ENCODE measurements around the gene FOXP4.
A peak's percentile ranks its signal among the peaks of the same experiment; 100 is the strongest.

The FOXP4 gene

DNA sequence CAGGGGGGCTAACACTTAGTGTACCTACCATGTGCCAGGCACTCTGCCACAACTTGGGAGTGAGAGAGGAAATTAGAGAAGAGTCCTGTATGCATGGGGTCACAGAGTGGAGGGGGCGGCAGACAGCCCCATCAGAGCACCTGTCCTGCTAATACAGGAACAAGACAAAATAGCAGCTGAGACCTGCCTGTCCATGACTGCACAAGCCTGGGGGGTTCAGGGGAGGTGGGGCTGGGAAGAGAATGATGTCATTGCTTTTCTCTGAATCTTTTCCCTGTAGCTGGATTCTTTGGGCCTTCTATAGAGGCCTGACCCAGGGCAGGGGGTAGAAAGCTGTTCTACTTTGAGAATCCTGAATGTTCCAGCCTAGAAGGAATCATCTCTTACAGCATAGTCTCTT lies 37.4 kb downstream of the FOXP4 start:
- no peak for DNase-seq (ENCODE audit: low read depth)

DNA sequence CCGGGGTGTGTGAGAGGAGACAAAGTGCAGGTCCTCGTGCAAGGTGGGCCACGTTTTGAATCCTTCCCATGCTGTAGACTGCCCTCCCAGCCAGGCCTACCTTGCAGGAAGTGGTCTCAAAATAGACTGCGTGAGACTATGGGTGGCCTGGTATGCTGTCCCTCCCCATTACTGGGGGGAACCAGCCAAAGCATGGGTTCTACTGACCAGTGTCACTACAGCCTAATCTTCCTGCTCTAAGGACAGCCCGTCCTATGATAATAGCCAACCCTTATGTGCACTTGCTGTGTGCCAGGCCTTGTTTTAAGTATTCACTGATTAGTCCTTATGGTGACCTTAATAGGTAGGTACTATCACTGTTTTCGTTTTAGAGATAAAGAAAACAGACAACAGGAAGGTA lies 38.0 kb downstream of the FOXP4 start:
- DNase-seq (ENCODE audit: low read depth): no peak

DNA sequence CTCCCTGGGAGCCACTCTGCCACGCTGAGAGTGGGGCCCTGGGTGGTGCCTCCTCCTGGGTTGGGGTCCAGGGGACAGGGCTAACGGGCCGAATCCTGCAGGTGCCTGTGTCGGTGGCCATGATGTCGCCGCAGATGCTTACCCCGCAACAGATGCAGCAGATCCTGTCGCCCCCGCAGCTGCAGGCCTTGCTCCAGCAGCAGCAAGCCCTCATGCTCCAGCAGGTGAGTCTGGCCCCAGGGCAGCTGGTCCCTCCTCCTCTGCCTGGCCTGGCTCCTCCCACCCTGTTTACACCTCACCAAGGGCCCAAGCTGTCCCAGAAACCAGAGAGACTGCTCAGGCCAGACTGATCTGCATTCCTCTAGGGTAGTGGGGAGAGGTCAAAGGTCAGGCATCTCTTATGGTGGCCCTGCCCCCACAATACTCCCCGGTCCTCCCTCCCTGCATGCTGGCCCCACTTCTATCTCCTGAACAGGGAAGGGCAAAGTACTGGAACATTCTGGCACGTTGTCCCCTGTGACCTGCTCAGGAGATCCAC lies 38.6 kb downstream of the FOXP4 start:
- no peak for DNase-seq (ENCODE audit: low read depth)

DNA sequence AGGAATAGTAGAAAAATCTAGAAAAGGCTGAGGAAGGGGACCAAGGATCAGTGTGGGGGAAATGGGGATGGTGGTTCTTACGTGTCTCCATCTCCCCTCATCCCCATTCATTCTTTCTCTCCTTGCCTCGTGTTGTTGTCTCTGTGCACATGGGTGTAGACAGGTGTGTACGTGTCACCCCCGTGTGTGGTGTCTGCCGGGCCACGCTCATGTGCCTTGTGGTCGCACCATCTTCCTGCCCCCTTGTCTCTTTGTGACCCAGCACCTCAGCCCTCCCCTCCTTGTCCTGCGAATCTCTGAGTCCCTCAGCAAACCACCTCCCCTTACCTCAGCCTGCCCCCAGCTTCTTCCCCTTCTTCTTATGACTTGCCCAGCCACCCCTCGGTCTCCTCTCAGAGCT lies 39.4 kb downstream of the FOXP4 start:
- DNase-seq (ENCODE audit: low read depth): no peak

DNA sequence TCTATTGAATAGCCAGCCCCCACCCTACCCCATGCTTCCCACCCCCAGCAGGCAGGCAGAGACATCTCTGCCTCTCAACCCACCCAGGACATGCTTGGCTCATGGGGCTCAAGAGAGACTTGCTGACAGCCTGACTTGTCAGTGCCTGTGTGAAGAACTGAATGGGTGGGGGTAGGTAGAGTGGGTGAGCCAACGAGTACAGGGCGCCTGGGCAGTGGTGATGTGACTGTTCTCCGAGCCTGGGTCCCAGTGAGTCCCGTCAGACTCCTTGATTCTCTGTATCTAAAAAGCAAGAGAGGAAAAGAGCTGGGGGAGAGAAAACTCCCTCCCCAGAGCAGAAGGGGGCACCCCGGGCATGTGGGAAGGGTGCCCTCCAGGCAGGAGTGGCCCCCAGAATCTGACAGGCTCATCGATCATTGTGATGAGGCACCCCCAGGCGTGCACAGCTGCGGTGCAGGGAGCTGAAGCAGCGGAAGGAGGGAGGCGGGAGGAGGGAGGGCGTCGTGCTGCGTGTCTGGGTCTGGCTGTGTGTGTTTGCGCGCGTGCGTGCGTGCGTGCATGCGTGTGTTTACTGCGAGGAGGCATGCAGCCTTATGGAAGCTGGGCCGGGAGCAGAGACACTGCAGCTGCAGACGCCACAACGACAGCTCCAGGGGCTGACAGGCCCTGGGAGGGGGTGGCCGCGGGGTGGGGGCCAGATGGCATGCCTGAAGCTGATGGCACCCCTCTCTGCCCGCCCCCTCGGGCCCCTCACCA lies 40.2 kb downstream of the FOXP4 start:
- no peak for DNase-seq (ENCODE audit: low read depth)

DNA sequence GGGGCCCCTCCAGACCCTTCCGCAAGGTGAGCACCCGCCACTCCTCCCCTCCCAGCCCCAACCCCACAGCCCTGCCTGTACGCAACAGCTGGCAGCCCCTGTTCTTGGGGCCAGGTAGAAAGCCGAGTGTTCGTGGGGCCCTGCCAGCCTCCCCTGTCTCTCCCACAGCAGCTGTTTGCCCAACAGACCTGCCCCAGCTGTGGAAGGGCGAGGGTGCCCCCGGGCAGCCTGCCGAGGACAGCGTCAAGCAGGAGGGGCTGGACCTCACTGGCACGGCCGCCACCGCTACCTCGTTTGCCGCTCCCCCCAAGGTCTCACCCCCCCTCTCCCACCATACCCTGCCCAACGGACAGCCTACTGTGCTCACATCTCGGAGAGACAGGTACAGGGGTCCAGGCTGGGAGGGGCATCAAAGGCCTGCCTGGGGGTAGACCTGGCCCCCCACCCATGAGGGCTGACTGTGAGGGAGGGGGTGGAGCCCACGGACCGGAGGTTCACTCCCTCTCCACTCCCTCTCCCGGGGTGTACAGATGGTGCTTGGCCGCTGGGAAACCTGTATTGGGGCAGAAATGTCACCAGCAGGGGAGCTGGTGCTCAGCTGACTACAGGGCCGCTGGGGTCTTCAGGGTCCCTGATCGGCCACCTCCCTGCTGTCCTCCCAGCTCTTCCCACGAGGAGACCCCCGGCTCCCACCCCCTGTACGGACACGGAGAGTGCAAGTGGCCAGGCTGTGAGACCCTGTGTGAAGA lies 41.1 kb downstream of the FOXP4 start:
- DNase-seq (ENCODE audit: low read depth): no peak

DNA sequence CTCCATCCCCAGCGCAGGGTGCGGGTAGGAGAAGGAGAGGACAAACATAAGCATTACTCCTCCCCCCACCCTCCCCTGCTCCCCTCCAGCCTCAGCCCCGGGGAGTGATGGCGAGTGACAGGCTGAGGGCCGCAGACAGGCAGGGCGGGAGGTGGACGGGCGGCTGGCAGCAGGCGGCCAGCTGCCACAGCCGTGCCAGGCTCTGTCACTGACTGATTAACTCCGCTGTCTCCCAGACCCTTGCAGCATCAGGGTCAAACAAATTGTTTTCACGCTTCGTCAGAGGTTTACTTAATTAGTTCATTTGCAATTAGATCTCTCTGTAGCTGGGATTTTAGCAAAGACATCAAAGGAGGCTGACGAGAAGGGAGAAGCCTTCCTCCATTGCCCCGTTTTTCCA lies 41.9 kb downstream of the FOXP4 start:
- DNase-seq (ENCODE audit: low read depth): no peak

DNA sequence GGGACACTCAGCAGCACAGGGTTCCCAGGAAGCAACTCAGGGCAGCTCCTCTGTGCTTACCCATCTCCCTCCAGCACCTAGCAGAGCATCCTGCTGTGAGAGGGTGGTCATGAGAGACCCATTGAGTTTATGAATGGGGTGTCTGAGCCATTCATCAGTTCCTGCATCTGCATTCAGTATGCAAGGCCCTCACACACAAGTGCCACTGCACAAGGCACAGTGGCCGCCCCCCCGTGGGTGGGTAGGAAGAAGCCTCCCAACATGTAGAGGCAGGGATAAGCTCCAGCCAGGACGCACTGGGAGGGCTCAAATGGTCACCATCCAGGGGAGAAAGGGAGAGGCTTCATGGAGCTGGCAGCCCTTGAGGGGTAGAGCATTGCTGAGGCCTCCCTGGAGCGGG lies 43.0 kb downstream of the FOXP4 start:
- no peak for DNase-seq (ENCODE audit: low read depth)

DNA sequence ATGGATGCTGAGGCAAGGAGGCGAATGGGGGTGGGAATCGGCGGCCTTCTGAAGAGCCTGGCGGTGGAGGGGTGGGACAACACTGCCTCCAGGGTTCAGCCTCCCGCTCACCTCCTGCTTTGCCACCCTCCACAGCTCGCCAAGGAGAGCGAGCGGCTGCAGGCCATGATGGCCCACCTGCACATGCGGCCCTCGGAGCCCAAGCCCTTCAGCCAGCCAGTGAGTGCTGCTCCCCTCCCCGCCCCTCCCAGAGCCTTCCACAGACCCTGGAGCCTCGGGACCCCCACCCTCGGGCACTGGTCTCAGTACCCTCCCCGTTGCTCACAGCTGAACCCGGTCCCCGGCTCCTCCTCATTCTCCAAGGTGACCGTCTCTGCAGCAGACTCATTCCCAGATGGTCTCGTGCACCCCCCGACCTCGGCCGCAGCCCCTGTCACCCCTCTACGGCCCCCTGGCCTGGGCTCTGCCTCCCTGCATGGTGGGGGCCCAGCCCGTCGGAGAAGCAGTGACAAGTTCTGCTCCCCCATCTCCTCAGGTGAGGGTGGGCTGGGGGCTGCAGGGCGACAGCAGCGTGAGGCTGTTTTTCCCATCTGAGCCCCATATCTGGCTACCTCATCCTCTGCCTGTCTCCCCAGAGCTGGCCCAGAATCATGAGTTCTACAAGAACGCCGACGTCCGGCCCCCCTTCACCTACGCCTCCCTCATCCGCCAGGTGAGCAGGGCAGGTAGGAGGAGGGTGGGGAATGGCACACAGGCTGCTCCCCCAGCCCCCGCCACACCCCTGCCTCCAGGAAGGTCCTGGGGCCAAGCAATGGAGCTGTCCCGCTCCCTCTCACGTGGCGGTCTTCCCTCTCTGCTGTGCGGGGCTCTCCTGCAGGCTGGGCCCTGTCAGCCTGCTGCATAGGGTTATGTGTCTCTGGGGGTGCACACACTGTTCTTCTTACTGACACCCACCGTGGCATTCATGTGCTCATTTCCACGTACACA lies 43.7 kb downstream of the FOXP4 start:
- no peak for DNase-seq (ENCODE audit: low read depth)

DNA sequence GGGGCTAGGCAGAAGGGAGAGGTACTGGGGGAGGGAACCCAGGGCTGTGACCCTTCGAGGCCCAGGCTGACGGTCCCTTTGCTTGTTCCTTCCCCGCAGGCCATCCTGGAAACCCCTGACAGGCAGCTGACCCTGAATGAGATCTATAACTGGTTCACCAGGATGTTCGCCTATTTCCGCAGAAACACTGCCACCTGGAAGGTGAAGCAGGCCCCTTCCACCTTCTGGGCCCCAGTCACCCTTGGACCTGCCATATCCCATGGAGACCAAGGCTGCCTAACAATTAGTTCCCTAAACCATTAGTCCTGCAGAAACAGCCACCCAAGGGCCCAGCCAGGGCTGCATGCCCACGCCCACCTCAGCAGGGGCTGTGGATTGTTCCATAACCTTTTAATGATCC lies 44.9 kb downstream of the FOXP4 start:
- no peak for DNase-seq (ENCODE audit: low read depth)

DNA sequence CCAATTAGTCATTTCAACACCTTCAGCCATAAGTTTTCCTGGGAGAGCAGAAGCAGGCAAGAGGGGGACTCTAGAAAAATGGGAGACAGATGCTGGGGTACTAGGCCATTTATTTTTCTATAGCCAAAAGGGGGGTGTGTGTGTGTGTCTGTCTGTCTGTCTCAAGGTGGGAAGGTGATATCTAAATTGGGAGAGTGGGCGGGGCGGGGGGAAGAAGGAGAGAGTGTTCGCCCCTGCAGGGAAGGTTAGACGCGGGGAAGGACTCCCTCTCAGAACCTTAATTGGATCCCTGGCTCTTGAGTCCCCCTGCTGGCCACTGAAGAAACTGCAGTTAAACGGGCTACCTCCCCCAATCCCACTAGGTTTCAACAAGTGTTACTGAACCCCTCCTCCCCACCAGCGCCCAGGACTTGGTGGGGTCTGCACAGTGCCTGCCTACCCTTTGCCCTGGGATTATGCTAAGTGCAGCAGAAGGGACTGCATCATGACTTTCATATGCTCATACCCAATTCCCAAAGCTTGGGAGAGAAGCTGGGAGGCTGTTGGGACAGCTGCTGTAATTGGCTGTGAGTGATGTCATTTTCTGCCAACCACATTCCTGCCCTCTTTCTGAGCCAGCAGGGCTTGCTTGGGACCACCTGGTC lies 45.8 kb downstream of the FOXP4 start:
- peak; percentile 60 for DNase-seq (ENCODE audit: low read depth)

DNA sequence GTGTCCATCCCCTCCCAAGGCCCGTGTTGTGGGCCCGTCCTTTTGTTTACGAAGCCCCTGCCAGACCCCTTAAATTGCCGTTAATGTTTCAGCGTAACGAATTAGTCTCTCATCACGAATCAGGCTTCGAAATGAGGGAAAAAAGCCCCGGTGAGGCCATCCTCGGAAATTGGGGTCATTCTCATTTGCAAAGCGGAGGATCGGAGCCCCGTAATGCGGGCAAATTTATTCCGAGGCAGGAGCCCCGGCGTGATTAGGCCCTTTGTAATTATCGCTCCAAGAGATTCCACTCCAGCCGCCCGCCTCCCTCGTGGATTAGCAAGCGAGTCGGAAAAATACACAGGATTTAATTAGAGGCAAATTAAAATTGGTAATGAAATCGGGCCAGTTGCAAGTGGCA lies 47.2 kb downstream of the FOXP4 start:
- DNase-seq (ENCODE audit: low read depth): no peak

DNA sequence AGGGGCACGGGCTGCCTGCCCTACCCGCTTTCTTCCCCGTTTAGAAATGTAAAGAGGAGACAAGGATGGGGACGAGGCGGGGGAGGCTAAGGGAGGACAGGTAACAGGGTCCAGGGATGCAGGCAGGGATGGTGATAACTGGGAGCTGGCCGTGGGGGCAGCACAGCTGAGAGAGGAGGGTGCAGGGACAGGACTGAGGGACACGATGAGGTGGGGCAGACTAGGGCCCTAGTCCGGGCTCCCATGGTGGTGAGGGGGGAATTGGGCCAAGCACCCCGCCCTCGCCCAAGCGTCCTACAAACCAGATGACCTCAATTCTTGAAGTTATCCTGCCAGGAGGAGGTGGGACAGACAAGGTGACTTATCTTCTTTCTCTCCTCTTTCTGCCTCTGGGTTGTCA lies 47.7 kb downstream of the FOXP4 start:
- DNase-seq (ENCODE audit: low read depth): no peak

DNA sequence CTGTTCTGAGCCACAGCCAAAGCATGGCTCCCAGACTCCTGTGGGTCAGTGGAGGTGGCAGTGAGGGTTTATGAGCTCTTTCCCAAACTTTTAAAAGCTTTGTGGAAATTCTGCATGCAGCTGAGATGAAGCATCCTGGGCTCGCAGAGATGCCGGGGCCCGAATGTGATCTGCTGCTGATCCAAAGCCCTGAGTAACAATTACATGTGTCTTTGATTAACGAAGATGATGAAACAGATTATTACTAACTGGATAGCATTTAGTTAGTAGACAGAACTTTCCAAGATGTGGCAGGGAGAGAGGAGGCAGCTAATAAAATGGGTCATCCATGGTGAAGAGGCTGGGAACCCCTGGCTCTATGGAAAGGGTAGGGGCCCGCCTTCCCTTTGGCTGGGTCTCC lies 48.1 kb downstream of the FOXP4 start:
- no peak for DNase-seq (ENCODE audit: low read depth)

DNA sequence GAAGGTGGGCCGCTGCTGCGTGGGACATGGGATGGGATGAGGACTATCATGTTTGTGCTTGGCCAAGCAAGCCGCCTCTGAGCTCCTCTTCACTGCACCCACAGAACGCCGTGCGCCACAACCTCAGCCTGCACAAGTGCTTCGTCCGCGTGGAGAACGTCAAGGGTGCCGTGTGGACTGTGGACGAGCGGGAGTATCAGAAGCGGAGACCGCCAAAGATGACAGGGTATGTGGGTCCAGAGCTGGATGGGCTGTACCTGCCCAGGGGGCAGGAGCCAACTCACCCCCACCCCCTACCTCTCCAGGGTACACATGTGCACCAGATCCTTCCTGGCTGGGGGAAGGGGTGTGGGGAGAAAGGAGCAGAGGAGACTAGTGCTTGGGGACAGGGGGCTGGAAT lies 48.6 kb downstream of the FOXP4 start:
- DNase-seq (ENCODE audit: low read depth): no peak

DNA sequence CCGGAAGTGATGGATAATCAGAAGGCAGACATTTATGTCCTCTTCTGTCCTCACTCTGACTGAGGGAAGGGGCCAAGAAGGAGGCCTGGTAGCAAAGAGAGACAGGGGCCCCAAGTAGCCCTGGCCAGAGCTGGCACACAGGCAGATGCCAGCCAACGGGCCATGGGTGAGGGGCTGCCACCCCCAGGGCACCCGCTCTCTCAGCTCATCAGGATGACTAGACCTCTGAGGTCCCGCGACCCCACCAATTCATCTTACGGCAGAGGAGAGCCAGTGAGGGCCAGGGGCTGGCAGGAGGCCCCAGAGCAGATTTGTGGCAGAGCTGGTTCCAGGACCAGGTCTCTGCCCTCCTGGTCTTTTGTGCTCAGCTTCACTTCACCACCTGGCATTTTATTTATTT lies 49.0 kb downstream of the FOXP4 start:
- DNase-seq (ENCODE audit: low read depth): no peak

DNA sequence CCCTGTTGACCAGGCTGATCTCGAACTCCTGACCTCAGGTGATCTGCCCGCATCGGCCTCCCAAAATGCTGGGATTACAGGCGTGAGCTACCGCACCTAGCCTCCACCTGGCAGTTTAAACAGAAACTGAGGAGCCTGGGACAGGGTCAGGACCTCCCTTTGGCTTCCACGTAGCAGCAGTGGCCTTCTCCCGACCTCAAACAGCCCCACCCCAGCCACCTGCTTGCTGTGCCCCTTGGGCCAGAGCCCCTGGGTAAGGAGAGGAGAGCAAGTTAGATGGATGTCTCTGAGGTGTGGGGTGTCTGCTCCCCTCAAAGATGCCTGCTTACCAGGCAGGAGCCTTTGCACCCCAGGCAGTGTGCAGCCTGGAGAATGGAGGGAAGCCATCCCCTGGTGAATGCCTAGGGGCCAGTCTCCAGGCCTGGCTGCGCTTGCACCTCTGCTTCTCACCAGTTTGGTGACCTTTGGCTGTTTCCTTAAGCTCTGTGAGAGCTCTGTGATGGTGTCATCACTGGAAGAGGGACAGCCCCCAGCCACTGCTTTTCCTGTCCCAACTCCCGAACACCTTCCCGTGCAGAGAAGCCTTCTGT lies 50.0 kb downstream of the FOXP4 start:
- DNase-seq (ENCODE audit: low read depth): no peak

DNA sequence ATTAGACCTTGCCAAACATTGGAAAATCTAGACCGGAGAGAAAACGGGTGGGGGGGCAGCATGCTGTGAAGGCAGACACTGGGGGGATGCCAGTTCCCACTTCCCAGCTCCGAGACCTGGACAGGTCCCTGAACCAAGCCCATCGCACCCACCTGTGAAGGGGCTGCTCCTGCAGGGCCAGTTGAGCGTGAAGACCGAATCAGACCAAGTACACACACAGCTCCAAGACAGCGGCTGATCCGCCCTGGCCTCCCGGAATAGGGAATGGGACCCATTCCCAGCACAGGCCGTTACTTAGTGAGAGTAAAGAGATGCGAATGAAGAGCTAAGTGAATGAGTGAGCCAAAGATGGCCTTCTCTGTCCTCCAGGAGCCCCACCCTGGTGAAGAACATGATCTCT lies 50.6 kb downstream of the FOXP4 start:
- no peak for DNase-seq (ENCODE audit: low read depth)

DNA sequence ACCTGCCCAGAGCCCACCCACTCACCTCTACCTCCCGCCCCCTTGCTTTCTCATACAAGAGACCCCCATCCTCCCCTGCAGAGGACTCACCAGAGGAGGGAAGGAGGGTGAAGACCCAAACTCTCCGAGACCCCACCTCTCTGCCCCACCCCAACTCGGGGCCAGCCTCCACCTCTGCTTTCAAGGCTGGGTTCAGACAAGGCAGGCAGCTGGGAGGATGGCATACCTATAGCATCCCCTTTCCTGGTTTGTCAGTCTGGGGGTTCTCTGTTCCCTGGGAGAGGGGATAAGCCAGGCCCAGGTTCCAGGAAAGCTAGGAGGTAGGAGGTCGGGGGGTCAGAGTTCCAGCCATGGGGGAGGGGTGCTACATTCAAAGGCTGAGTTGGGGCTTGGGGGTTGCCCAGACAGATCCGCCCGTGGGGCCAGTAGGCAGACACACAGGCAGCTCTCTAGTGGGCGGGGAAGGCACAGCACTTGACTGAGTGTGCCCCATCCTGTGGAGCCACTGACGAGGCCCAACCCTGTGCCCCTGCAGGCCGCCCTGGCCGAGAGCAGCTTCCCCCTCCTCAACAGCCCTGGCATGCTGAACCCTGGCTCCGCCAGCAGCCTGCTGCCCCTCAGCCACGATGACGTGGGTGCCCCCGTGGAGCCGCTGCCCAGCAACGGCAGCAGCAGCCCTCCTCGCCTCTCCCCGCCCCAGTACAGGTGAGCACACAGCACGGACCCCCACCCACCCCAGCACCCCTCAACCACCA lies 51.2 kb downstream of the FOXP4 start:
- no peak for DNase-seq (ENCODE audit: low read depth)

DNA sequence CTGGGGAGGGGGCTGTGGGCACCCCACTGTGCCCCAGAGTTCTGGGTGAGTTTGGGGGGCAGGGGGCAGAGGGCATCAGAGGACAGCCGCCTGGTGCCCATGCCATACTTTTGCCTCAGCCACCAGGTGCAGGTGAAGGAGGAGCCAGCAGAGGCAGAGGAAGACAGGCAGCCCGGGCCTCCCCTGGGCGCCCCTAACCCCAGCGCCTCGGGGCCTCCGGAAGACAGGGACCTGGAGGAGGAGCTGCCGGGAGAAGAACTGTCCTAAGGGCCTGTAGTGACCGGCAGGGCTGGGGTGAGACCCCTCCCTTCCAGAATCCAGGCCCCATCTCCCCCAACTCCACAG lies 52.5 kb downstream of the FOXP4 start:
- DNase-seq (ENCODE audit: low read depth): no peak
